ENCODE measurements around the gene MIA3.

DNA sequence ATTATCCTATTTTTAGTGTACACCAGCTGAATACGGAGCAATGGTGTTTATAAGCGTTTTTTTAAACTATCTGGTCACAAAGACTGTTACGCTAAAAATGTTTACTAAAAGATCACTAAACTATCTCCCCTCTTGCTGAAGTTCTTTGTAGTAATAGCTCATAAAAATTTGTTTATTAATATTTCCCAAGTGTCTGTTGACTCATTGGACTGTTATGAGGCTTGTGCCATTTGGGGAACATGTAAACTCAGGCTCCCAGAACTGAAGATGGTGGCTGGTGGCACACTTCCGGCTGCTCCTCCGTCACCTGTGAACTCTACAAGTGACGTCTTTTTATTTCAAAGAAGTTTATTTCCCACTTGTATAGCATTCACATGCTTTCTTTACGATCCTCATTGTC lies 48.1 kb downstream of the MIA3 start:
- TF ChIP-seq, protein P1, sequence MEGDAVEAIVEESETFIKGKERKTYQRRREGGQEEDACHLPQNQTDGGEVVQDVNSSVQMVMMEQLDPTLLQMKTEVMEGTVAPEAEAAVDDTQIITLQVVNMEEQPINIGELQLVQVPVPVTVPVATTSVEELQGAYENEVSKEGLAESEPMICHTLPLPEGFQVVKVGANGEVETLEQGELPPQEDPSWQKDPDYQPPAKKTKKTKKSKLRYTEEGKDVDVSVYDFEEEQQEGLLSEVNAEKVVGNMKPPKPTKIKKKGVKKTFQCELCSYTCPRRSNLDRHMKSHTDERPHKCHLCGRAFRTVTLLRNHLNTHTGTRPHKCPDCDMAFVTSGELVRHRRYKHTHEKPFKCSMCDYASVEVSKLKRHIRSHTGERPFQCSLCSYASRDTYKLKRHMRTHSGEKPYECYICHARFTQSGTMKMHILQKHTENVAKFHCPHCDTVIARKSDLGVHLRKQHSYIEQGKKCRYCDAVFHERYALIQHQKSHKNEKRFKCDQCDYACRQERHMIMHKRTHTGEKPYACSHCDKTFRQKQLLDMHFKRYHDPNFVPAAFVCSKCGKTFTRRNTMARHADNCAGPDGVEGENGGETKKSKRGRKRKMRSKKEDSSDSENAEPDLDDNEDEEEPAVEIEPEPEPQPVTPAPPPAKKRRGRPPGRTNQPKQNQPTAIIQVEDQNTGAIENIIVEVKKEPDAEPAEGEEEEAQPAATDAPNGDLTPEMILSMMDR (IDR thresholded peaks at IDR 0.05; ENCODE audit: poor library complexity, severe bottlenecking), result no peak
- TF ChIP-seq EZH2 (IDR thresholded peaks at IDR 0.05; ENCODE audit: borderline replicate concordance, insufficient read depth, low read length, poor library complexity, severe bottlenecking) (no peak), MXI1 (conservative IDR thresholded peaks at IDR 0.05; ENCODE audit: poor library complexity, severe bottlenecking) (no peak), EP300 (conservative IDR thresholded peaks at IDR 0.05; ENCODE audit: poor library complexity, severe bottlenecking) (no peak), POLR2AphosphoS5 (IDR thresholded peaks at IDR 0.05) (no peak), SMC3 (conservative IDR thresholded peaks at IDR 0.05; ENCODE audit: poor library complexity) (no peak), RAD21 (conservative IDR thresholded peaks at IDR 0.05) (no peak), TAF1 (IDR thresholded peaks at IDR 0.05; ENCODE audit: low read depth) (no peak)
- TF ChIP-seq, protein P2, sequence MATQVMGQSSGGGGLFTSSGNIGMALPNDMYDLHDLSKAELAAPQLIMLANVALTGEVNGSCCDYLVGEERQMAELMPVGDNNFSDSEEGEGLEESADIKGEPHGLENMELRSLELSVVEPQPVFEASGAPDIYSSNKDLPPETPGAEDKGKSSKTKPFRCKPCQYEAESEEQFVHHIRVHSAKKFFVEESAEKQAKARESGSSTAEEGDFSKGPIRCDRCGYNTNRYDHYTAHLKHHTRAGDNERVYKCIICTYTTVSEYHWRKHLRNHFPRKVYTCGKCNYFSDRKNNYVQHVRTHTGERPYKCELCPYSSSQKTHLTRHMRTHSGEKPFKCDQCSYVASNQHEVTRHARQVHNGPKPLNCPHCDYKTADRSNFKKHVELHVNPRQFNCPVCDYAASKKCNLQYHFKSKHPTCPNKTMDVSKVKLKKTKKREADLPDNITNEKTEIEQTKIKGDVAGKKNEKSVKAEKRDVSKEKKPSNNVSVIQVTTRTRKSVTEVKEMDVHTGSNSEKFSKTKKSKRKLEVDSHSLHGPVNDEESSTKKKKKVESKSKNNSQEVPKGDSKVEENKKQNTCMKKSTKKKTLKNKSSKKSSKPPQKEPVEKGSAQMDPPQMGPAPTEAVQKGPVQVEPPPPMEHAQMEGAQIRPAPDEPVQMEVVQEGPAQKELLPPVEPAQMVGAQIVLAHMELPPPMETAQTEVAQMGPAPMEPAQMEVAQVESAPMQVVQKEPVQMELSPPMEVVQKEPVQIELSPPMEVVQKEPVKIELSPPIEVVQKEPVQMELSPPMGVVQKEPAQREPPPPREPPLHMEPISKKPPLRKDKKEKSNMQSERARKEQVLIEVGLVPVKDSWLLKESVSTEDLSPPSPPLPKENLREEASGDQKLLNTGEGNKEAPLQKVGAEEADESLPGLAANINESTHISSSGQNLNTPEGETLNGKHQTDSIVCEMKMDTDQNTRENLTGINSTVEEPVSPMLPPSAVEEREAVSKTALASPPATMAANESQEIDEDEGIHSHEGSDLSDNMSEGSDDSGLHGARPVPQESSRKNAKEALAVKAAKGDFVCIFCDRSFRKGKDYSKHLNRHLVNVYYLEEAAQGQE (IDR thresholded peaks at IDR 0.05; ENCODE audit: borderline replicate concordance), result no peak

Data from neural cell (in vitro differentiated cells).